ENCODE measurements around the gene TAPT1. TPM values are rescaled to one million over a fixed set of nuclear protein-coding genes. Genes with fewer than 3 reads are reported as not detected.

TAPT1 gene
- total and polyA plus RNA-seq, 3 donors from 2014 or later: 38.4 to 117 (median 46.1) TPM

DNA sequence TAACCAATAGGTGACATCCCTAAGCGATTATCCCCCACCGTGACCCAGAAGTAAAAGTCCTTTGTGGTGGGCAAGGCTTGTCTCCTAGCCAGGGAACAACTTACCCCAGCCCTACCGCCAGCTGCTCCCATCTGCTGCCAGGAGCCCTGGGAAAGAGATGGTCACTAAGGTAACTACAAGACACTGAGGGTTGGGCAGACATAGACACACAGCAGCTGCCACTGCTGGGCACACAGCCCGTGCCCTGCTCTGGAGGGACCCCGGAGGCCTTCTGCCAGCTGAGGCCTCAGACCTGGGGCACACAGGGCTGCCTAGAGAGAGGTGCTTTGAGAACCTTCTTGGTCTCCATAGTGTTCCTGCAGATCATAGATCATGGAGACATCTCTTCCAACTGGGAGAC is 89.4 kb downstream of the TAPT1 start:
- 80 to 92% methylated on average over 1 to 5 of the region's 5 CpGs for WGBS, 2 donors
- H3K36me3 ChIP-seq (ENCODE audit: low read depth, missing control alignments): no peaks in the 10 kb centered on the region
- no peak for DNase-seq

DNA sequence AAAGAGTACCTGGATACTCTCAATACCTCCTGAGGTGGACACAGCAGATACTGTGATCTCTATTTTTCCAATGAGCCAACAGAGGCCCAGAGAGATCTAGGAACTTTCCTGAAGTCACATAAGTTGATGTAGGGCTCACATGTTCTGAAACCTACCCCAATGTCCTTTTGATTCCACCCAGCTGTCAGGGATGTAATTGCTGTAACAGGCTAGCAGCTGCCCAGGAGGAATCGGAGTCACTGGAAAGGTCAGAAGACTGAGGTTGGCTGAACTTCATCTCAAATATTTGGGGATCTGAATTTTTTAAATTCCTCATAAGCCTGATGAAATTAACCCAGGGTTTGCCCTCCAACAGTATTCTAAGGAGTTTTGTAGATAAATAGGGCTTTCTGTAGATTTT is 90.0 kb downstream of the TAPT1 start:
- Histone ChIP-seq H3K9me3 (no peaks in the 10 kb centered on the region), H3K36me3 (ENCODE audit: low read depth, missing control alignments) (no peaks in the 10 kb centered on the region), H3K27ac (no peak overlapping the region), H3K27me3 (no peaks in the 10 kb centered on the region), H3K4me3 (no peak overlapping the region), H3K4me1 (no peaks in the 10 kb centered on the region)
- no peak for DNase-seq
- TF ChIP-seq POLR2A (IDR thresholded peaks at IDR 0.05): no peak
- TF ChIP-seq, protein P1, sequence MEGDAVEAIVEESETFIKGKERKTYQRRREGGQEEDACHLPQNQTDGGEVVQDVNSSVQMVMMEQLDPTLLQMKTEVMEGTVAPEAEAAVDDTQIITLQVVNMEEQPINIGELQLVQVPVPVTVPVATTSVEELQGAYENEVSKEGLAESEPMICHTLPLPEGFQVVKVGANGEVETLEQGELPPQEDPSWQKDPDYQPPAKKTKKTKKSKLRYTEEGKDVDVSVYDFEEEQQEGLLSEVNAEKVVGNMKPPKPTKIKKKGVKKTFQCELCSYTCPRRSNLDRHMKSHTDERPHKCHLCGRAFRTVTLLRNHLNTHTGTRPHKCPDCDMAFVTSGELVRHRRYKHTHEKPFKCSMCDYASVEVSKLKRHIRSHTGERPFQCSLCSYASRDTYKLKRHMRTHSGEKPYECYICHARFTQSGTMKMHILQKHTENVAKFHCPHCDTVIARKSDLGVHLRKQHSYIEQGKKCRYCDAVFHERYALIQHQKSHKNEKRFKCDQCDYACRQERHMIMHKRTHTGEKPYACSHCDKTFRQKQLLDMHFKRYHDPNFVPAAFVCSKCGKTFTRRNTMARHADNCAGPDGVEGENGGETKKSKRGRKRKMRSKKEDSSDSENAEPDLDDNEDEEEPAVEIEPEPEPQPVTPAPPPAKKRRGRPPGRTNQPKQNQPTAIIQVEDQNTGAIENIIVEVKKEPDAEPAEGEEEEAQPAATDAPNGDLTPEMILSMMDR (IDR thresholded peaks at IDR 0.05): no peak
- 22 to 27% methylated on average over 1 of the region's 1 CpG for WGBS, 2 donors
- intact Hi-C loops (cut with DNase I; ENCODE audit: low total_unique reads): no loop called here

More for the DNA sequence above, 89.4 kb downstream of the TAPT1 start:
- H3K27ac ChIP-seq: no peak overlapping the region
- H3K4me3 ChIP-seq: no peak overlapping the region
- no peaks in the 10 kb centered on the region for H3K4me1 ChIP-seq
- H3K27me3 ChIP-seq: no peaks in the 10 kb centered on the region
- intact Hi-C loops (cut with DNase I; ENCODE audit: low total_unique reads): no loop called here
- TF ChIP-seq, protein P1 (IDR thresholded peaks at IDR 0.05): no peak
- TF ChIP-seq POLR2A (IDR thresholded peaks at IDR 0.05): no peak
- H3K9me3 ChIP-seq: no peaks in the 10 kb centered on the region

DNA sequence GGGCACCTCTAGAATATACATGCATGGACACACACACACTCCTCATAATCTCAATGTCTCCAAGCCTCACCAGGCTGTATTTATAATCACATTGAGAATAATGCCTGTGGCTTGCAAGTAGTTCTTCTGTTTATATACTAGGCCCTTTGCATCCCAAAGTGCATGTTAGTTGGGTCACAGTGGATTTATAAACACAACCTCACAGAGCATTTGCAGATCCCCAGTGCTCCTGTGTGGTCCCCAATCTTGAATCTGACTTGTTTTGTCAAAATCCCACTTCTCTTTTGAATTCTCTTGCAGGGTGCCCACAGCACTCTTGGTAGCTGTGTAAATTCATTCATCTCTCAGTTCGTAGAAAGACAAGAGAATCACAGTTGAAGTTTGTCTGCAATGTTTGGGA is 92.9 kb downstream of the TAPT1 start:
- no peak for DNase-seq
- WGBS, 2 donors: 91 to 96% methylated on average over 1 of the region's 1 CpG
- H3K4me1 ChIP-seq: no peaks in the 10 kb centered on the region
- intact Hi-C loops (cut with DNase I; ENCODE audit: low total_unique reads): no loop called here
- no peak for TF ChIP-seq POLR2A (IDR thresholded peaks at IDR 0.05)
- TF ChIP-seq, protein P1 (IDR thresholded peaks at IDR 0.05): no peak
- no peak overlapping the region for H3K4me3 ChIP-seq
- H3K36me3 ChIP-seq (ENCODE audit: low read depth, missing control alignments): no peaks in the 10 kb centered on the region
- H3K27me3 ChIP-seq: no peaks in the 10 kb centered on the region
- no peak overlapping the region for H3K27ac ChIP-seq
- H3K9me3 ChIP-seq: no peaks in the 10 kb centered on the region

DNA sequence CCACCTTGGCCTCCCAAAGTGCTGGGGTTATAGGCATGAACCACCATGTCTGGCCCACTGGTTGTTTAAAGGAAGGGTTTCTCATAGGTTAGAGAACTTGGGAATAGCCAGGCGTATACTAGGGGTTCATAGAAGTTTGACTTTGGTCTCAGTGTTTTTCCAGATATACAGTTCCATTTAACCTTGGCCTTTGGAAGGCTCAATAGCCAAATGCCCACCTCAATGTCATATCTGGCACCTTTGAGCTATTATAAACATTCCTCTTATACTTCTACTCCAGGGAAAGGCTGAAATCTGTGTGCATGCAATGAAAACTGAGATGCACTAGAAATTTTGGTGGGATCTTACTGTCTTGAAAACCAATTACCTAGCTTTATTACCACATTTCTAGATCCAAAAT is 95.0 kb downstream of the TAPT1 start:
- Histone ChIP-seq H3K27ac (no peak overlapping the region), H3K27me3 (no peaks in the 10 kb centered on the region), H3K36me3 (ENCODE audit: low read depth, missing control alignments) (no peaks in the 10 kb centered on the region), H3K9me3 (no peaks in the 10 kb centered on the region), H3K4me1 (no peaks in the 10 kb centered on the region), H3K4me3 (no peak overlapping the region)
- no peak for DNase-seq
- WGBS, 2 donors: 96 to 100% methylated on average over 1 of the region's 1 CpG
- TF ChIP-seq, protein P1 (IDR thresholded peaks at IDR 0.05): no peak
- no peak for TF ChIP-seq POLR2A (IDR thresholded peaks at IDR 0.05)
- intact Hi-C loops (cut with DNase I; ENCODE audit: low total_unique reads): no loop called here

DNA sequence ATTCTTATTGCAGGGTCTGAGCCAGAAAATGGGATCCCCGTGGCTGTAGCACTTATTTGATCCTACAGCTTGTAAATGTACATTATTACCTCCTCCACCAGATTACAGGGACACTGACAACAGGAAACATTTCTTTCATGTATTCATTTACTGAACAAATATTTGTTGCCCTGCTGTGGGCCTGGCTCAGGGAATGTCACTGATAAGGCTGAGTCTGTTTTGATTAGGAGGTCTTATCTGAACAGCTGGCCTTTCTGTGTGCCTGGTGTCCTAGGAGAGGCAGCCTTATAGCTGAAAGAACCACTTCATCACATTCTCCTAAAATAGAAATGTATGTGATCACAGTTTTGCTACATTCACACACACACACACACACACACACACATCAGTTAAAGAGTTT is 96.9 kb downstream of the TAPT1 start:
- Histone ChIP-seq H3K4me1 (no peaks in the 10 kb centered on the region), H3K4me3 (no peak overlapping the region), H3K27ac (no peak overlapping the region), H3K9me3 (no peaks in the 10 kb centered on the region), H3K27me3 (no peaks in the 10 kb centered on the region), H3K36me3 (ENCODE audit: low read depth, missing control alignments) (no peaks in the 10 kb centered on the region)
- intact Hi-C loops (cut with DNase I; ENCODE audit: low total_unique reads): no loop called here
- TF ChIP-seq, protein P1 (IDR thresholded peaks at IDR 0.05): no peak
- no peak for TF ChIP-seq POLR2A (IDR thresholded peaks at IDR 0.05)
- DNase-seq: no peak
- 38 to 68% methylated on average over 1 of the region's 1 CpG for WGBS, 2 donors

Measured in testis (tissue), 3 donors.